Neural progenitor cell (in vitro differentiated cells): ENCODE data around the gene MAP3K13. TPM values are rescaled to one million over a fixed set of nuclear protein-coding genes. Genes with fewer than 3 reads are reported as not detected.

Experiments used
- DNase-seq: peaks from one replicate; pipeline ENCODE4 v3.0.0-alpha.2; 2016; ENCODE audit warnings: low spot score
- H2AFZ ChIP-seq: fragments of 200-600 bp; sonication (generic); replicated peaks from 2 replicates; pipeline ENCODE4 v1.6.1; 2016; ENCODE audit warnings: antibody characterized with exemption
- H3F3A ChIP-seq: fragments of 200-600 bp; sonication (generic); 2 replicates; pipeline ENCODE4 v1.6.1; 2016; ENCODE audit warnings: antibody characterized with exemption, low read depth
- H3K27ac ChIP-seq: fragments of 200-600 bp; sonication (generic); 2 replicates; pipeline ENCODE4 v1.5.1; 2016; ENCODE audit warnings: mild to moderate bottlenecking
- H3K27me3 ChIP-seq: fragments of 200-600 bp; sonication (generic); 2 replicates; pipeline ENCODE4 v1.6.1; 2016; ENCODE audit warnings: mild to moderate bottlenecking, moderate library complexity
- H3K36me3 ChIP-seq: fragments of 200-600 bp; sonication (generic); 2 replicates; pipeline ENCODE4 v1.5.1; 2016
- H3K4me1 ChIP-seq: fragments of 200-600 bp; sonication (generic); 2 replicates; pipeline ENCODE4 v1.6.1; 2016; ENCODE audit warnings: mixed run types
- H3K4me2 ChIP-seq: fragments of 200-600 bp; sonication (generic); 2 replicates; pipeline ENCODE4 v1.6.1; 2016
- H3K4me3 ChIP-seq: fragments of 200-600 bp; sonication (generic); 2 replicates; pipeline ENCODE4 v1.5.1; 2016
- H3K79me2 ChIP-seq: fragments of 200-600 bp; sonication (generic); 2 replicates; pipeline ENCODE4 v1.6.1; 2016; ENCODE audit warnings: low read depth
- H3K9ac ChIP-seq: fragments of 200-600 bp; sonication (generic); 2 replicates; pipeline ENCODE4 v1.6.1; 2016
- H3K9me3 ChIP-seq: fragments of 200-600 bp; sonication (generic); 2 replicates; pipeline ENCODE4 v1.5.1; 2016; ENCODE audit warnings: low read depth
- H4K20me1 ChIP-seq: fragments of 200-600 bp; sonication (generic); 2 replicates; pipeline ENCODE4 v1.6.1; 2016; ENCODE audit warnings: low read depth
- H3K27ac Mint-ChIP-seq: 3 replicates; pipeline ENCODE4 v1.8.0; 2021; ENCODE audit warnings: mixed read lengths
- H3K27me3 Mint-ChIP-seq: 2 replicates; pipeline ENCODE4 v1.8.0; 2022; ENCODE audit warnings: low read depth, mild to moderate bottlenecking, inconsistent platforms, moderate library complexity, mixed read lengths; ENCODE audit not compliant: insufficient read depth
- H3K36me3 Mint-ChIP-seq: 3 replicates; pipeline ENCODE4 v1.8.0; 2021; ENCODE audit warnings: mixed read lengths
- H3K4me1 Mint-ChIP-seq: 3 replicates; pipeline ENCODE4 v1.8.0; 2021; ENCODE audit warnings: mixed read lengths
- H3K4me3 Mint-ChIP-seq: 3 replicates; pipeline ENCODE4 v1.8.0; 2021; ENCODE audit warnings: mild to moderate bottlenecking, moderate library complexity, mixed read lengths
- H3K9me3 Mint-ChIP-seq: 3 replicates; pipeline ENCODE4 v1.8.0; 2020; ENCODE audit warnings: mixed read lengths
- EZH2 ChIP-seq: fragments of 200-600 bp; sonication (generic); IDR thresholded peaks from 2 replicates; pipeline ENCODE4 v1.6.1; 2017; ENCODE audit warnings: antibody characterized with exemption, mild to moderate bottlenecking, moderate library complexity
- EZH2phosphoT487 ChIP-seq: fragments of 200-600 bp; sonication (generic); IDR thresholded peaks from 2 replicates; pipeline ENCODE4 v1.6.1; 2017; ENCODE audit warnings: antibody characterized with exemption
- total RNA-seq: library from RNA; depleted of rRNA; stranded (reverse); fragments of >200 nt; gene quantifications from 2 replicates; pipeline ENCODE4 v1.2.3, GENCODE V29; 2015; ENCODE audit warnings: low replicate concordance
- TF ChIP-seq, protein P1 (sequence below): fragments of 200-600 bp; sonication (generic); IDR thresholded peaks from 2 replicates; pipeline ENCODE4 v1.5.1; 2017; ENCODE audit warnings: antibody characterized with exemption, mild to moderate bottlenecking

The MAP3K13 gene
- total RNA-seq, 1 donor from 2014 or later, result 34.6 TPM

- no peaks in the 10 kb centered on the region for H3K79me2 ChIP-seq
- H2AFZ ChIP-seq, result no peak overlapping the region
- Mint-ChIP-seq H3K4me1 (no peaks in the 10 kb centered on the region), H3K4me3 (no peak overlapping the region), H3K27me3 (peaks cover 7% of the 10 kb centered on the region), H3K36me3 (no peaks in the 10 kb centered on the region), H3K27ac (no peak overlapping the region), H3K9me3 (no peaks in the 10 kb centered on the region)
- no peak overlapping the region for H3K4me2 ChIP-seq
- H3K4me1 ChIP-seq, result no peaks in the 10 kb centered on the region
- peaks cover 14% of the 10 kb centered on the region for H3K27me3 ChIP-seq
- no peaks in the 10 kb centered on the region for H3F3A ChIP-seq
- no peaks in the 10 kb centered on the region for H3K36me3 ChIP-seq
- TF ChIP-seq, protein P1, sequence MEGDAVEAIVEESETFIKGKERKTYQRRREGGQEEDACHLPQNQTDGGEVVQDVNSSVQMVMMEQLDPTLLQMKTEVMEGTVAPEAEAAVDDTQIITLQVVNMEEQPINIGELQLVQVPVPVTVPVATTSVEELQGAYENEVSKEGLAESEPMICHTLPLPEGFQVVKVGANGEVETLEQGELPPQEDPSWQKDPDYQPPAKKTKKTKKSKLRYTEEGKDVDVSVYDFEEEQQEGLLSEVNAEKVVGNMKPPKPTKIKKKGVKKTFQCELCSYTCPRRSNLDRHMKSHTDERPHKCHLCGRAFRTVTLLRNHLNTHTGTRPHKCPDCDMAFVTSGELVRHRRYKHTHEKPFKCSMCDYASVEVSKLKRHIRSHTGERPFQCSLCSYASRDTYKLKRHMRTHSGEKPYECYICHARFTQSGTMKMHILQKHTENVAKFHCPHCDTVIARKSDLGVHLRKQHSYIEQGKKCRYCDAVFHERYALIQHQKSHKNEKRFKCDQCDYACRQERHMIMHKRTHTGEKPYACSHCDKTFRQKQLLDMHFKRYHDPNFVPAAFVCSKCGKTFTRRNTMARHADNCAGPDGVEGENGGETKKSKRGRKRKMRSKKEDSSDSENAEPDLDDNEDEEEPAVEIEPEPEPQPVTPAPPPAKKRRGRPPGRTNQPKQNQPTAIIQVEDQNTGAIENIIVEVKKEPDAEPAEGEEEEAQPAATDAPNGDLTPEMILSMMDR, result no peak
- TF ChIP-seq EZH2 (no peak), EZH2phosphoT487 (no peak)
- no peaks in the 10 kb centered on the region for H4K20me1 ChIP-seq
- DNase-seq, result no peak
- H3K27ac ChIP-seq, result no peak overlapping the region
- no peak overlapping the region for H3K9ac ChIP-seq
- H3K4me3 ChIP-seq, result no peak overlapping the region
- no peaks in the 10 kb centered on the region for H3K9me3 ChIP-seq
Observed at GRCh38 chr3:185526349-185526951, 163.5 kb downstream of the MAP3K13 start.

DNA sequence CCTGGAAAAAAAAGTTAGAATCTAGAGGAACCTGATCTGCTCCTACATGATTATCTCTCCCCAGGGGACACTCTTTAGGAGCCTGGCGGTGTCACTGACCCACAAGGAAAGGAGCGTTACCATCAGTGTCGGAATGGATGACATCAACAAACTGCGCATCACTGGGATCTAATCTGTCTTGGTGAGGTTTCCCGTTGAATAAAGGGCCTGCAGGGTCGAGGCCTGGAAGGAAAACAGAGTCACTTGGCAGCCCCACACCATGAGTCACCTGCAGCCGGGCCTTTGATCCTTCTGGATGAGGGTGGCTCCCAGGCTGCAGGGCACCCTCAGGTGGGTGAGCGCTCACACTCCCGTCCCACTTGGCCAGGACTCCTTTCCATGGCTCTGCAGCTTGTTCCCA is 164.4 kb downstream of the MAP3K13 start:
- Histone ChIP-seq H3K4me3 (no peak overlapping the region), H3K9ac (no peak overlapping the region), H3K79me2 (no peaks in the 10 kb centered on the region), H3K27me3 (peaks cover 5% of the 10 kb centered on the region), H3F3A (no peaks in the 10 kb centered on the region), H3K36me3 (no peaks in the 10 kb centered on the region), H3K4me1 (no peaks in the 10 kb centered on the region), H2AFZ (no peak overlapping the region), H3K4me2 (no peak overlapping the region), H4K20me1 (no peaks in the 10 kb centered on the region), H3K9me3 (no peaks in the 10 kb centered on the region), H3K27ac (no peak overlapping the region)
- peaks cover 7% of the 10 kb centered on the region for H3K27me3 Mint-ChIP-seq
- H3K27ac Mint-ChIP-seq, result no peak overlapping the region
- no peaks in the 10 kb centered on the region for H3K36me3 Mint-ChIP-seq
- no peak overlapping the region for H3K4me3 Mint-ChIP-seq
- no peaks in the 10 kb centered on the region for H3K9me3 Mint-ChIP-seq
- no peak for DNase-seq
- H3K4me1 Mint-ChIP-seq, result no peaks in the 10 kb centered on the region
- TF ChIP-seq, protein P1, result no peak
- no peak for TF ChIP-seq EZH2phosphoT487
- TF ChIP-seq EZH2, result no peak

- no peaks in the 10 kb centered on the region for H3K79me2 ChIP-seq
- no peaks in the 10 kb centered on the region for H3F3A ChIP-seq
- no peaks in the 10 kb centered on the region for H4K20me1 ChIP-seq
- peaks cover 7% of the 10 kb centered on the region for H3K27me3 Mint-ChIP-seq
- no peaks in the 10 kb centered on the region for H3K27me3 ChIP-seq
- H3K36me3 Mint-ChIP-seq, result no peaks in the 10 kb centered on the region
- no peak overlapping the region for H3K27ac Mint-ChIP-seq
- no peak overlapping the region for H3K4me3 ChIP-seq
- H3K4me1 ChIP-seq, result peaks cover 7% of the 10 kb centered on the region
- H2AFZ ChIP-seq, result no peak overlapping the region
- peaks cover 7% of the 10 kb centered on the region for H3K4me1 Mint-ChIP-seq
- no peak for DNase-seq
- H3K4me3 Mint-ChIP-seq, result no peak overlapping the region
- no peaks in the 10 kb centered on the region for H3K36me3 ChIP-seq
- no peaks in the 10 kb centered on the region for H3K9me3 Mint-ChIP-seq
- TF ChIP-seq EZH2 (no peak), EZH2phosphoT487 (no peak)
- TF ChIP-seq, protein P1, result no peak
- H3K4me2 ChIP-seq, result no peak overlapping the region
- no peak overlapping the region for H3K27ac ChIP-seq
- H3K9ac ChIP-seq, result no peak overlapping the region
- H3K9me3 ChIP-seq, result no peaks in the 10 kb centered on the region
Observed at GRCh38 chr3:185528532-185528931, 165.6 kb downstream of the MAP3K13 start.
